ENCODE results near the gene PPP1CA. TPM values are rescaled to one million over a fixed set of nuclear protein-coding genes. Genes with fewer than 3 reads are reported as not detected.

Gene PPP1CA
- total RNA-seq, 1 donor from 2014 or later: 159 TPM

GRCh38 chr11:67390947-67391303 lies 10.7 kb downstream of the PPP1CA start:
- Mint-ChIP-seq H3K4me3 (ENCODE audit: unreplicated experiment) (peak overlapping the region; percentile 90), H3K9me3 (ENCODE audit: unreplicated experiment) (no peaks in the 10 kb centered on the region), H3K27me3 (ENCODE audit: low read depth, unreplicated experiment) (no peaks in the 10 kb centered on the region), H3K36me3 (ENCODE audit: low read depth, unreplicated experiment) (peaks cover 4% of the 10 kb centered on the region), H3K27ac (ENCODE audit: unreplicated experiment) (peak overlapping the region; percentile 78), H3K4me1 (ENCODE audit: low read depth, unreplicated experiment) (peaks cover 10% of the 10 kb centered on the region)
- Histone ChIP-seq H3K79me2 (ENCODE audit: insufficient read depth, low read length) (peaks cover 14% of the 10 kb centered on the region), H3K27ac (ENCODE audit: low read depth, low read length) (peak overlapping the region; percentile 72), H2AFZ (ENCODE audit: low read depth, low read length) (peak overlapping the region; percentile 91), H3K4me1 (ENCODE audit: insufficient read depth, low read length) (peaks cover 10% of the 10 kb centered on the region), H4K20me1 (ENCODE audit: insufficient read depth, low read length) (peaks cover 11% of the 10 kb centered on the region), H3K9ac (ENCODE audit: low read length) (peak overlapping the region; percentile 85), H3K36me3 (ENCODE audit: insufficient read depth, low read length) (no peaks in the 10 kb centered on the region), H3K4me3 (ENCODE audit: insufficient read depth, low read depth, low read length) (peak overlapping the region; percentile 74), H3K9me3 (ENCODE audit: insufficient read depth, low read depth, low read length) (no peaks in the 10 kb centered on the region), H3K4me2 (ENCODE audit: low read length) (peak overlapping the region; percentile 97), H3K27me3 (ENCODE audit: insufficient read depth, low read length) (no peaks in the 10 kb centered on the region)
- no peak for TF ChIP-seq CTCF (IDR thresholded peaks at IDR 0.05; ENCODE audit: insufficient read depth, low read depth, low read length)
- no peak for TF ChIP-seq EZH2 (IDR thresholded peaks at IDR 0.05; ENCODE audit: insufficient read depth, low read length)
- FAIRE-seq: no peak
- no peak for DNase-seq (ENCODE audit: low read depth)

GRCh38 chr11:67389477-67389876 lies 12.2 kb downstream of the PPP1CA start:
- Histone ChIP-seq H3K4me1 (ENCODE audit: insufficient read depth, low read length) (peaks cover 19% of the 10 kb centered on the region), H3K4me3 (ENCODE audit: insufficient read depth, low read depth, low read length) (no peak overlapping the region), H3K79me2 (ENCODE audit: insufficient read depth, low read length) (peaks cover 14% of the 10 kb centered on the region), H4K20me1 (ENCODE audit: insufficient read depth, low read length) (peaks cover 11% of the 10 kb centered on the region), H3K27ac (ENCODE audit: low read depth, low read length) (no peak overlapping the region), H3K4me2 (ENCODE audit: low read length) (no peak overlapping the region), H3K36me3 (ENCODE audit: insufficient read depth, low read length) (no peaks in the 10 kb centered on the region), H2AFZ (ENCODE audit: low read depth, low read length) (no peak overlapping the region), H3K9me3 (ENCODE audit: insufficient read depth, low read depth, low read length) (no peaks in the 10 kb centered on the region), H3K27me3 (ENCODE audit: insufficient read depth, low read length) (peaks cover 3% of the 10 kb centered on the region), H3K9ac (ENCODE audit: low read length) (no peak overlapping the region)
- Mint-ChIP-seq H3K9me3 (ENCODE audit: unreplicated experiment) (no peaks in the 10 kb centered on the region), H3K27ac (ENCODE audit: unreplicated experiment) (peak overlapping the region; percentile 12), H3K27me3 (ENCODE audit: low read depth, unreplicated experiment) (no peaks in the 10 kb centered on the region), H3K4me1 (ENCODE audit: low read depth, unreplicated experiment) (peaks cover 22% of the 10 kb centered on the region), H3K4me3 (ENCODE audit: unreplicated experiment) (peak overlapping the region; percentile 75), H3K36me3 (ENCODE audit: low read depth, unreplicated experiment) (peaks cover 4% of the 10 kb centered on the region)
- TF ChIP-seq CTCF (IDR thresholded peaks at IDR 0.05; ENCODE audit: insufficient read depth, low read depth, low read length) (peak; percentile 38), EZH2 (IDR thresholded peaks at IDR 0.05; ENCODE audit: insufficient read depth, low read length) (no peak)
- no peak for DNase-seq (ENCODE audit: low read depth)
- FAIRE-seq: no peak

- Histone ChIP-seq H3K27me3 (ENCODE audit: insufficient read depth, low read length) (peaks cover 3% of the 10 kb centered on the region), H4K20me1 (ENCODE audit: insufficient read depth, low read length) (peaks cover 8% of the 10 kb centered on the region), H3K27ac (ENCODE audit: low read depth, low read length) (no peak overlapping the region), H3K4me3 (ENCODE audit: insufficient read depth, low read depth, low read length) (no peak overlapping the region), H3K9ac (ENCODE audit: low read length) (no peak overlapping the region), H3K9me3 (ENCODE audit: insufficient read depth, low read depth, low read length) (no peaks in the 10 kb centered on the region), H3K4me1 (ENCODE audit: insufficient read depth, low read length) (peaks cover 17% of the 10 kb centered on the region), H3K79me2 (ENCODE audit: insufficient read depth, low read length) (peaks cover 10% of the 10 kb centered on the region), H3K36me3 (ENCODE audit: insufficient read depth, low read length) (no peaks in the 10 kb centered on the region), H2AFZ (ENCODE audit: low read depth, low read length) (no peak overlapping the region), H3K4me2 (ENCODE audit: low read length) (no peak overlapping the region)
- FAIRE-seq: no peak
- Mint-ChIP-seq H3K27me3 (ENCODE audit: low read depth, unreplicated experiment) (no peaks in the 10 kb centered on the region), H3K4me3 (ENCODE audit: unreplicated experiment) (peak overlapping the region; percentile 30), H3K9me3 (ENCODE audit: unreplicated experiment) (no peaks in the 10 kb centered on the region), H3K27ac (ENCODE audit: unreplicated experiment) (no peak overlapping the region), H3K4me1 (ENCODE audit: low read depth, unreplicated experiment) (peaks cover 20% of the 10 kb centered on the region), H3K36me3 (ENCODE audit: low read depth, unreplicated experiment) (no peaks in the 10 kb centered on the region)
- TF ChIP-seq CTCF (IDR thresholded peaks at IDR 0.05; ENCODE audit: insufficient read depth, low read depth, low read length): no peak
- no peak for TF ChIP-seq EZH2 (IDR thresholded peaks at IDR 0.05; ENCODE audit: insufficient read depth, low read length)
- DNase-seq (ENCODE audit: low read depth): no peak
Measured at GRCh38 chr11:67387518-67387917, 14.1 kb downstream of the PPP1CA start.
